Stimulated activated CD4-positive, alpha-beta T cell treated with anti-CD3 and anti-CD28 coated beads, Interleukin-4, amount 100 ng/mL, for 1 hour (primary cell): ENCODE results near the gene HERPUD2.
A peak's percentile ranks its signal among the peaks of the same experiment; 100 is the strongest.
"Not testable (repeated sequence)": the region's sequence is repeated elsewhere in the genome, so short reads cannot be mapped to it uniquely, and the experiment has no call there.

ENCODE experiments used
- DNase-seq: peaks from one replicate; pipeline ENCODE4 v3.0.0-alpha.2; 2020

HERPUD2 gene

DNA sequence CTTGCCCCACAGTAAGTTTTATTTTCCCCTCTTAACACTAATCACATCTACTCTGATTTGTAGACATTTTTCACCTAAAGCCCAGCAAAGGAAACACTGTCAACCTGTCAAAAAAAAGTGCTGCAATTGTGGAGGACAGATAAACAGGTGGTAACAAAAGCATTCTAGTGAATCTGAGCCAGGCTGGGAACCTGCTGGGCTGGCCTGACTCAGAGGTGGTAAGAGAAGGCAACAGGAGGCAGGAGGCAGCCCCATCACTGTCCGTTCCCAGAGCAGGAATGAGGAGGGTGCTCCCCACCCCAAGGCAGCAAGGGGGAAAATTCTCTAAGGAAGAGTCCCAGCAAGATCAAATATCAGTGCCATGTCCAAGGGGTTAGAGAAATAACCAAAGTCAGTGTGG lies 19.5 kb upstream of the HERPUD2 start:
- no peak for DNase-seq

DNA sequence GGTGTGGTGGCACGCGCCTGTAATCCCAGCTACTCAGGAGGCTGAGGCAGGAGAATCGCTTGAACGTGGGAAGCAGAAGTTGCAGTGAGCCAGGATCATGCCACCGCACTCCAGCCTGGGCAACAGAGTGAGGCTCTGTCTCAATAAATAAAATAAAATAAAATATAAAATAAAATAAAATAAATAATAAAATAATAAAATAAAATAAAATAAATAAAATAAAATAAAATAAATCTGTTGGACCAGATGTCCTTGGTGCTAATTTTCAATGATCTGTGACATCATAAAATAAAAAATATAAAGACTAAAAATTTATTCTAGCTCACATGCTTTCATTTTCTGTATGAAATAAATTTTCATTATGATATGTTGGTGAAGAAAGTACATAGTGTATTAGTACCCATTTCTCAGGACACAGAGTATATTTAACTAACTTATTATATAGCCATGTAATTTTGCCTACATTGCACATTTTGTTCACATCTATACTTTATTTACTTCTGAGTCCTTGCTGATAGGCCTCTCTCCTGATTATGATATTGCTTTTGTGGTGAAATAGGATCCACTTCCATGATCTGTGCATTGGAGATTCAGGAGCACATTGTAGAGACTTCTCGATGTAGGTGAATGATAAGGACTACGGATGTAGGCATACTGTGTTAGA lies 17.8 kb upstream of the HERPUD2 start:
- DNase-seq = no peak

DNA sequence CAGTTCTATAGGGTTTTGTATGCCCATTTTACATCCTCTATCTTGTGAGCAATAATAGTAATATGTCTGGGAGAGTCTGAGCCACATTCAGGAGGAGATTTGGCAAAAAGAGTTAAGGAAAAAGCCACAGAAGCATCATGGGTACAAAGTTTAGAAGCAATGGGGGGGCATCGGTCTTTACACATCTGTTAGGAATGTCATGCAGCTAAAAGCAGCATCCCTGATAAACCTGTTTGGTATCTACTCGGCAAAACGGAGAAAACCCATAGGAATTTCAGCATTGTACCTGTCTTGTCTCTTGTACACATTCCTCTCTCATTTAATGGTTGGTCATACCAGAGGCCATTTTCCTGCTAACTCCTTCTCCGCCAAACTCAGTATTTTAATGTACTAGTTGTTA lies 12.5 kb upstream of the HERPUD2 start:
- no peak for DNase-seq

DNA sequence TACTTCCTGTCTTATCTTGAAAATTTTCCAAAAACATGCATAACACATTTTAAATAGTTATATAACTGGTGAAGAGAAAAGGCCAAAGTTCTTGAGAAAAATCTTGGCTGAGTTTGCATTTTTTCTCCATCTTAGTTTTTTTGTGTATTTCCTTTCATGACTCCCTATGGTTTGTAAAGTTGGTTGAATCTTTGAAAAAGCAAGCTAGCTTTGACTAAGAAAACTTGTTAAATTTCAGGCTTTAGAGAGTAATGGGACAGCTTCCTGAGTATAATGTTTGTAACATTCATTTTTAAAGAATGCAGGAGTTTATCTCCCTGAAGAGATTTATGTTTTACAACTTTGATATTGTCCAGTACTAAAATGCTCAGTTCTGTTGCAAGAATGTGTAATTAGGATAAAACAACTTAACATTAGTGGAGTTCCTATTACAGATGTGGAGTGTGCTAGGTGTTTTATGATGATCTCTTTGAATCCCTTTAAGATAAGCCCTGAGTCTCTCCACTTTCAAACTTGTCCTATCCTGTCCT lies 11.1 kb upstream of the HERPUD2 start:
- DNase-seq = no peak

DNA sequence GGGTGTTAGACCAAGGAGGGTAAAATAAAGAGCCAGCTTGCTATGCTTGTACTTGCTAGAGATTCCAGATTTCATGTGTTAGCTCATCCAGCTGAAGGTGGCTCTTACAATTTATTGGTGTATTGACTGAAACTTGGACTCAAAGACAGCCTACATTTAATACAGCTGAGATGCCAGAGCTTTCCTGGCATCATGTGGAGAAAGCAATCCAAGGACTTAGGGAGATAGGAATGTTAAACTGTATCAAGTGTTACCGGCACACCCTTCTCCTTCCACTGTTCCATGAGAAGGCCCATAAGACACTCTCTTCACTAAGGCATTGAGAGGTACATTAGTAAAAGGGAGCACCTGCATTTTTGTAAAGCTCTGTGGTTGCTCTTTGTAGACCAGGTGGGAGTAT lies 9.3 kb upstream of the HERPUD2 start:
- no peak for DNase-seq

DNA sequence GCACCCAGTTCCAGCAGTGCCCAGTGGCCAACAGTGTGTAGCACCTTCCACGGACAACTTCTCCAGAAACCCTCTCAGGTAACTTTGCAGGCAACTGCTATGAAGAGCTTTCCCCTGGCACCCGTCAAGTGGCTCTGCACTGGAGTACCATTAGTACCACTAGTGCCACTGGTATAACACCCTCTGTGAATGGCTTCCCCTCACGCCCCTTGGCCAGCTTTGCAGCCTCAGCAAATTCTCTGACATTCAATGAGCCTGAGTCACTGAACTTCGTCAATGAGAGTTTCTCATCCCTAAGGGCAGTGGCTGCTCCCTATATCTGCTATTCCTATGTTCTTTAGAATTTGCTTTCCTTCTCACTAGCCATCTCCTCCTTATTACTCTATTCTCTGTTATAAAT lies 7.6 kb upstream of the HERPUD2 start:
- DNase-seq = no peak

DNA sequence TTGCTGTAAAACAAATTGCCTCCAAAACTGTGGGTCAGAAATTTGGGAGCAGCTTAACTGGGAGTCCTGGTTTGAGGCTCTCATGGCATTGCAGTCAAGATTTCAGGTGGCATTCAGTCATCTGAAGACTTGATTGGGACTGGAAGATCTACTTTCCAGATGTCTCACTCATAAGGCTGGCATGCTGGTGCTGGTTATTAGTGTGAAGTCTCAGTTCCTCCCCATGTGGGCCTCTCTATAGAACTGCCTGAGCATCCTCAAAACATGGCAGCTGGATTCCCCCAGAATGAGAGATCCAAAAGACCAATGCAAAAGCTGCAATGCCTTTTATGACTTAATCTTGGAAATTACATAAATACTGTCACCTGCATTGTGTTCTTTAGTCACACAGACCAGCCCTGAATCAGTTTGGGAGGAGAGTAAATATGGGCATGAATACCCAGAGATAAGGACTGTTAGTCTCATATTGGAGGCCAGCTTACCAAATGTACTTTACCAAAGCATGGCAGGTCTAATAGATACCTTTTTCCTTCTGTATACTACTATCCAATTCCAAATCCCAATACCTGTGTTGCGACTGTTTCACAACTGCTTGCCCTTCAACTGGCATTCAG lies 6.5 kb upstream of the HERPUD2 start:
- no peak for DNase-seq

DNA sequence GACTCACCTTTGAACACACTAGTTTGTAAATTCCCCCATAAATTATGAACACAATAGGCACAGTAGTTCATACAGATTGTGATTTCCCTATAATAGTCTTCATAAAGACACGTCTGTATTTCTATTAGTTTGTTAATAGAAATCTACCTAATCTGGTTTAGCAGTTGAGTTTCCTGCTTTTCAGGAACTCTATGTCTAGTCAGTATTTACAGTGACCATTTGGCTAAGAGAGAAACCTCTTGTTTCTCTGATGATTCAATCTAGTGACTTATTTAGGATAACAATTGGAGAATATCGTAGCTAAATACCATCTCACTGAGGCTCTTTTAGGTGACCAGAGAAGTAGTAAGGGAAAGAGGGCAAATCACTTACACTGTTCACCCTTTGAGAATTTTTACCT lies 5.9 kb upstream of the HERPUD2 start:
- DNase-seq = no peak

DNA sequence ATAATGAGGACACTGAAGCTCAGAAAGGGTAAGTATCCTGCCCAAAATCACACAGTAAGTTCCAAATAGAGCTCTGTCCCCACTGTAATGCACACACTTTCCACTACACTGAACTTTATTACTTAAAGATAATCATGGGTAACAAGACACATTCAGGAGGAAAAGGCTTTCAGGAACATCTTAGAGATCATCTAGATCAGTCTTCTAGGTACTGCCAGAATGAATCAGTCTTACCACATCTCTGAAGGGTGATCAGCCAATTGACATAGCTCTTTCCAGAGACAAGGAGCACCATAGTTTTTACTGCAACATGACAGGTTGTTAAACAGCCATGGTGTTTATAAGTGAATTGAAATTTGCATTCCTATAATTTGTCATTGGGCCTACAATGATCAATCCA lies 5.4 kb upstream of the HERPUD2 start:
- no peak for DNase-seq

DNA sequence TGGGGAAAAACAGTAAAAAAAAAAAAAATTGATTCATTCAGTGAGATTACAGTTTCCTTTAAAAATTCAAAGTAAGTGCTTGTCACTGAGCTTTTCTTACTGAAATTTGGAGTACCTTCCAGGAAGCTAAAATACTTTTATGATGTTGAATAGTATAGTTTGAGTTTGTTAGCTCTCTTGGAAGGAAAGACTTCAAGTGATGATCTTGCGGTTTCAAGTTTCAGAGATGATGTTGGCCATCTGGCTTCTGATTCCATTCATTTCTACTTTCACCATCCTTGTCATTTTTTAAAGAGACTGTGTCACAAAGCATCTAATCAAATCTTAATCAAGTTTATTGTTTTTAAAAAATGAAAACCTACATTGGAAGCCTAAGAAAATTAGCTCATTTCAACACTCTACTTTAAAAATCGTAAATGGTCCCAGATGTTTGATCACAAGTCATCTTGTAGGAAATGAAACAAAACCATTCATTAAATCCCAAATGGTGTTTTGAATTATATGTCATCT lies 4.9 kb upstream of the HERPUD2 start:
- DNase-seq = no peak

DNA sequence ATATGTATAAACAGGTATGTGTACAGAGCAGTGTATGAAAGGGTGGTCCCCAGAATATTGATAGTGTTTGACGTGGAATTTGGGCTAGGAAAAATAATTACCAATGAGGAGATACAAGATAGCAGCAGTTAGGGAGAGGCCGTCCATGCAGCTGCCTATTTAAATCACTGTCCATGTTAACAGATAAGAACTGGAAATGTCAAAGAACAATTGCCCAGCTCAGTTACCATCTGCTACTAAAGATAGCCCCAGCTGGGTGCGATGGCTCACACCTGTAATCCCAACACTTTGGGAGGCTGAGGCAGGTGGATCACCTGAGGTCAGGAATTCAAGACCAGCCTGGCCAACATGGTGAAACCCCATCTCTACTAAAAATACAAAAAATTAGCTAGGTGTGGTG lies 3.4 kb upstream of the HERPUD2 start:
- DNase-seq = not testable (repeated sequence)

DNA sequence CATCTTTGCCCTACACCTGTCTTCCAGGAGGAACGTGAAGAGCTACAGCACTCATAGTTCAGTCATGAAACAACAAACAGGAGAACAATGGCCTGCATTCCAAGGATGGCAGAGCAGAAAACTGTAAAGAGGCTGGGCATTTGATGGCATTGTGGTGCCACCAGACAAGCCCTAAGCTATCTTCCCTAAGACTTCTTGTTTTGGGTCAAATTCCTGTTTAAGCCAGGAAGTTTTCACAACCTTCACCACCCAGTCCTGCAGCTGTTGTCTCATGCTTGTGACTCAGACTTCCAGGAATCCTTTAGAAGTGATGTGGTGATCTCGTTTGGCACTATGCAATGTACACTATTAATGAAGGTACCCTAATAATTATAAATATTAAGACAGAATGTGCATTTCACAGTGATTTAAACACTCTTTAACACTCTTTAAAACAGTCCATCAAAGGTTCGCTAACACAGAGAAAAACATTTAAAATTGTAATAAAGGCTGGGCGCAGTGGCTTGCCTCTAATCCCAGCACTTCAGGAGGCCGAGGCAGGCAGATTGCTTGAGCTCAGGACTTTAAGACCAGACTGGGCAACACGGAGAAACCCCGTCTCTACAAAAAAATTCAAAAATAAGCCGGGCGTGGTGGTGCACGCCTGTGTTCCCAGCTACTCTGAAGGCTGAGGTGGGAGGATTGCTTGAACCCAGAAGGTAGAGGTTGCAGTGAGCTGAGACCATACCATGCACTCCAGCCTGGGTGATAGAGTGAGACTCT lies 2.7 kb upstream of the HERPUD2 start:
- no peak for DNase-seq

DNA sequence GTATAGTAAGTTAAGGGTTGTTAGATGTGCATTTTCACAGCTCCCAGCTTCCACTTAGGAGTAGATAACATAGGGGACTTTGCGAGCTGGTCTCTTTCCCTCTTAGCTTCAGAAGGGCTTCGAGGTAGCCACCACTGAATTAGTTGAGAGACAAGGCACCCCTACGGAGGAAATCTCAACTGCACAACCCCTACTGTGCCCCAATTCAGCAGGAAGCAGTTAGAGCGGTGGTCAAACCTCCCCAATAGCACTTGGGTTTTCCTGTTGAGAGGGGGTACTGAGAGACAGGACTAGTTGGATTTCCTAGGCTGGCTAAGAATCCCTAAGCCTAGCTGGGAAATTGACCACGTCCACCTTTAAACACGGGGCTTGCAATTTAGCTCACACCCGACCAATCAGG lies 1.1 kb upstream of the HERPUD2 start:
- DNase-seq = no peak

DNA sequence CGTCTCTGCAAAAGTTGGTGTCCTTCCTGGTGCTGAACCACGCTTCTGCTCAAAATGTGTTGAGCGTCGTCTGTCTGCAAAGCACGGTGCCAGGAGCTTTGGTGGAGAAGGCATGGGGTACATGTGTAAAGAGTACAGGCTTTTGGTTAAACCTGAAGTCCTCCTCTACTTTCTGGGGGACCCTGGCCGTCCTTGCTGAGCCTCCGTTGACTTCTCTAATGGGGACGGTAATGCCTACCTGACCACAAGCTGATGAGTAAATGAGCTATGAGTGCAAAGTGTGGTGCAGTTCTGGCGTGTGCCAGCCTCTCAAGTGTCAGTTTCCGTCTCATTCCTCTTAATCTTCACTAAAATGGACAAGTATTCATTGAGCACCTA lies 527 bp upstream of the HERPUD2 start:
- DNase-seq = peak; percentile 19

DNA sequence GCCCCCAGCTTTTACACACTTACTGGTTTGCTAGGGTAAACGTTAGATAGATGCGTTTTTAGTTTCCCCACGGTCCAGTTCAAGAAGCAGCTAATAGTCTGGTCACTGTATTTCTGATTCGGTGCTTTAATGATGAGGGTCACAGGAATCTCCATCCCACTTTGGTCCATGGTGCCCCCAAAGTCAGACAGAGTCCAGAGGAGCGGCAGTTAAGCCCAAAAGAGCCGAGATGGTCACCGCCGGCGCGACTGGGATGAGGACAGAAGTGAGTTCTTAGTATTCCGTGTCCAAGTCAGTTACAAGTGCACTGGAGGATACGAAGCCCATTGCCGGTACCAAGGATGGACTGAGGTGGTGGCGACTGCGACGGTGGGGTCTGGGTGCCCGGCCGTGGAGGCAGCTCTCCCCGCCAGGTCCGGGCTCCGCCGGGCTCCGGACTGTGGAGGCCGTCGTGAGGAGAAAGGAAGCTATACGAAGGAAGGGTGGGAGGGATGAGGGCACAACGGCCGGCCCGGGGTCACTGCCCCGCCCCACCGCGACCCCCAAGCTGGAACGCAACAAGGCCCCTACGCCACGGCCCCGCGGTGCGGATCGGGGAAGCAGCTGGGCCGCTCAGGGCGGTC lies 663 bp downstream of the HERPUD2 start:
- DNase-seq = no peak

DNA sequence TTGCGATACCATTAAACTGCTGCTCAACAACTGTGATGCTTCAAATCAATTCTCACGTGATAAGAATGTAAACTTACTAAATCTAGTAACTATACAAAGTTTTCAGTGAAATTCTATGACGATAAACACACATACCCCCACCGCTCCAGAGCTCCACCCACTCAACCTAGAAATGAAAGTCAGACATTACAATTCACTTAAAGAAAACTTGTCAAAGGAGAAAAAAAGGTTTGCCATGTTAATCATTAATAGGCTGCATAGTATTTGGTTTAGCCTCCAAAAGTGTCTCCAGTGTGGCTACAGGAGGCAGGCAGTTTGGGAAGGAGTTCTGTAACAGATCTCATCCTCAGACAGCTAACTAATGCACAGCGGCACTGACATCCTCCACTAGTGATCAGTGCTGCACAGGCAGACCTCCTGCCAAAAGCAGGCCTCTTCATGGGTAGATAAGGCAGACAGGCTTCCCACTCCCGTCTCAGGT lies 3.1 kb downstream of the HERPUD2 start:
- peak; percentile 21 for DNase-seq

DNA sequence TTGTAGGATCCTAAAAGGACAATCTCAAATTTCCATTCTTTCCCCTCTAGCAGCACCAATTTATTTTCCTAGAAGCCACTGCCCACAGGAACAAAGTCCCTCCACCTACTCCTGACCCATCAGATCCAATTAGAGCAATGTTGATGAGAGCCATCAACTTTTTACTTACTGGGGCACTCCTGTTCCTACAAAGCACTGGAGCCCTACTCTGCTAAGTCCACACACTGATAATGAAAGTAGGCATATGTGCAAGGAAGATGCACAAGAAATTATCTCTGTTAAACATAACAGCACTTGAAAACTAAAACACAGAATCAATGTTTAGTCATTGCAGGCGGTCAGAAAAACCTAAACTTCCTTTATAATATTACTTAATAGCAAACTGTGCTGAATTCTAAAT lies 3.6 kb downstream of the HERPUD2 start:
- DNase-seq = no peak

DNA sequence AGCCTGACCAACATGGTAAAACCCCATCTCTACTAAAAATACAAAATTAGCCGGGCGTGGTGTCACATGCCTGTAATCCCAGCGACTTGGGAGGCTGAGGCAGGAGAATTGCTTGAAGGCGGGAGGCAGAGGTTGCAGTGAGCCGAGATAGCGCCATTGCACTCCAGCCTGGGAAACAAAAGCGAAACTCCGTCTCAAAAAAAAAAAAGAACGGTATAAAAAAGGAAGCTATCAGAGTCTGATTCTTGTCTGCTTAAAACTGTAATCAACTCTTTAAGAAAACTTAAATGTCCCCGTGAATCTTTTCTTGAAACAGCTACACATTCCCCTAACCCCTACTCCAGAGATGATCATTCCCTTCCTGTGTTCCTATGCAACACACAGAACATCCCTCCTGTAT lies 4.3 kb downstream of the HERPUD2 start:
- not testable (repeated sequence) for DNase-seq

DNA sequence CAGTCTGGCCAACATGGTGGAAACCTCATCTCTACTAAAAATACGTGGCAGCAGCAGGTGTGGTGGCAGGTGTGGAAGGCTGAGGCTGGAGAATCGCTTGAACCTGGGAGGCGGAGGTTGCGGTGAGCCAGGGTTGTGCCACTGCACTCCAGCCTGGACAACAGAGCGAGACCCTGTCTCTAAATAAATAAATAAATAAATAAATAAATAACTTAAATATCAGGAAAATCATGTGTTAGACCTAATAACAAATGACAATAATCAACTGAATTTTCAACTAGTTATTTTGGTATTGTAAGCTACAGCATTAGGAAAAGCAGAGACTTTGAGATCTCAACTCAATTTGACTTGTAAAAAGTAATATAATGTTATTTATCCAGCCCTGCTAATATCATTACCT lies 9.2 kb downstream of the HERPUD2 start:
- DNase-seq = no peak

DNA sequence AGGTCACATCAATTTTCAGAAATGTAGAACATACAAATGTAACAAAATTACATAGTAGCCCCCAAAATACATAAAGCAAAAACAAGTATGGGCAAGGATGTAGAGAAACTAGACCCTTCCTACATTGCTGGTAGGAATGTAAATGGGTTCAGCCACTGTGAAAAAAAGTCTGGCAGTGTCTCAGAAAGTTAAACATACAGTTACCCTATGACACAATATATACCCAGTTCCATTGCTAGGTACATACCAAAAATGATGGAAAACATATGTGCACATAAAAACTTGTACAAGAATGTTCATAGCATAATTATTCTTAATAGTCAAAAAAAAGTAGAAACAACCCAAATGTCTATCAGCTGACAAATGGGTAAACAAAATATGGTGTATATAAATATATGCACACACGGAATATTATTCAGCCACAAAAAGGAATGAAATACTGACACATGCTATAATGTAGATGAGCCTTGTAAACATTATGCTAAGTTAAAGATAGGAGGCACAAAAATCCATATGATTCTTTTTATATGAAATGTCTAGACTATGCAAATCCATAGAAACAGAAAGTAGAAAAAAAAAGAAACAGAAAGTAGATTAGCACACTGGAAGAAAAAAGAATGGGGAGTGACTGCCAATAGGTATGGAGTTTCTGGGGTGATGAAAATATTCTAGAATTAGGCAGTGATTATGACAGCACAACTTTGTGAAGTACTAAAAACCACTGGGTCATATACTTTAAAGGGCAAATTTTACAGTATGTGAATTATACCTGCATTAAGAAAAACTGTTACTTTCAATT lies 13.5 kb downstream of the HERPUD2 start:
- DNase-seq = no peak

DNA sequence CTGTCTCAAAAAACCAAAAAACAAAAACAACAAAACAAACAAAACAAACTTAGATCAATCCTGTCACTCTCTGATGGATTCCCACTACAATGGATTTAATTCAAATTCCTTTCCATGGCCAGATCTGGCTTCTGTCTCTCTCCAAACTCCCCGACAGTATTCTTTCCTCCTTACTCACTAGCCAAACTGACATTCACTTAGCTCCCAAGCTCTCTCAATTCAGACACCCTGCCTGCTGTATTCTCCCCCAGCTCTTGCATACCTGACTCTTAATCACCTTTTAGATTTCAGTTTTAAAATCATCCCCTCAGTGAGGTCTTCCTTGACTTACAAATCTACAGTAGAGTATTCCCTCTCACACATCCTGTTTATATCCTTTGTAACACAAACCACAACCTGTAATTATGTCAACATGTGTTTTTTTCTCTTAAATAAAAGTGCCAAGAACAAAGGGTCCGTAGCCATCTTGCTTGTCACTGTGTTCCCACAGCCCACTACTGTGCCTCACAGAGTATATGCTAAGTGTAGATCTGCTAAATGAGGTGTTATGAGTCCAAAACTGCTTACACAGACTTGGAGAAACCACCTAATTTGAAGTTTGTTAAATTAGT lies 14.4 kb downstream of the HERPUD2 start:
- no peak for DNase-seq
